Kasumi-1 (cell line): ENCODE data around the gene ZFAND6.

Experiments
- DNase-seq, 2 experiments: peaks; one replicate each; lab custom pipeline; 2025; lab: John Stamatoyannopoulos, UW

Gene ZFAND6

GRCh38 chr15:80171787-80172186 lies 112.3 kb downstream of the ZFAND6 start:
- no peak for DNase-seq

DNA sequence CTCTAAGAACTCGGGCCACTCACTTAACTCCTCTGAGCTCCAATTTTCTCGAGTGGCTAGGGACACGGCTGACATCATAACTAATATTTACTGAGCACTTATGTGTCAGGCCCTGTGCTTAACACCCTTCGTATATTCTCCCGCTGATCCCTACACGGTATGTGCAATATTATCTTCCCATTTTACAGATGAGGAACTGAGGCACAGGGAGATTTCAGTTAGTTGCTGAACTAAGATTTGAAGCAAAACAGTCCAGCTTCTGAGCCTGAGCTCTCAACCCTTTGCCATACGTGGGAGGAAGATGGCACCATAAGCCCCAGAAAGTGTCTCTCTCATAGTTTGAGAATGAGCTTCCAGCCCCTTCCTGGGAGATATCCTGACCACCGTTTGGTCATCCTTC lies 112.9 kb downstream of the ZFAND6 start:
- no peak for DNase-seq

DNA sequence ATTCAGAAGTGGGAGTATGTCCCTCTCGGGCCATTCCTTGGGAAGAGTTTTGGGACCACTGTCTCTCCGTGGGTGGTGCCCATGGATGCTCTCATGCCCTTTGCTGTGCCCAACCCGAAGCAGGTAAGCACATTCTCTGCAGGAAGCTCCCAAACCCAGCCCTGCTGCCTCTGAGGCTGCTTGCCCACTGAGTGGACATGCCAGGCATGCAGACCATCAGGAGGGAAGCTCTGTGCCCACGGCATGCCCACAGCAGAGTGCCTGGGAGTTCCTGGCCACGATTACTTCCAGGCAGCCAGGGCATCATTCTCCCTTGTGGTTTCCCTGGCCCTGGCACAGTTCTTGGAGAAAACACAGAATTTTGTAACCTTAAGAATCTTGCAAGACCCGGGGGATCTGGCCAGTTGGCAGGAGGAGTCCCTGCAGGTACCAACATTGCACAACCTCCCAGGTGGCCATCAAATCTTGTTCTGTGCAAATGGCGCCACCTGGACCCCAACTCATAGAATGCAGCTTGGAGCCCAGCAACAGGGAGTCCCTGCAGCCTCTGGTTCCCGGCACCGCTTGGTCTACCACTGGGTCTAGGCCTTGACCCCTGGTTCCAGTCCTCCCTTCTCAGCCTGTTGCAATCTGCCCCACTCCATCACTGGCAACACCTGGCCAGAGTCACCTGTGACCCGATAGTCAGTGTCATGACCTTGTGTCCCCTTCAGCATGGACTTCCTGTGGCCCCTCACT lies 113.7 kb downstream of the ZFAND6 start:
- DNase-seq = peak; percentile 37 to 68

GRCh38 chr15:80174017-80174746 lies 114.7 kb downstream of the ZFAND6 start:
- DNase-seq = no peak

DNA sequence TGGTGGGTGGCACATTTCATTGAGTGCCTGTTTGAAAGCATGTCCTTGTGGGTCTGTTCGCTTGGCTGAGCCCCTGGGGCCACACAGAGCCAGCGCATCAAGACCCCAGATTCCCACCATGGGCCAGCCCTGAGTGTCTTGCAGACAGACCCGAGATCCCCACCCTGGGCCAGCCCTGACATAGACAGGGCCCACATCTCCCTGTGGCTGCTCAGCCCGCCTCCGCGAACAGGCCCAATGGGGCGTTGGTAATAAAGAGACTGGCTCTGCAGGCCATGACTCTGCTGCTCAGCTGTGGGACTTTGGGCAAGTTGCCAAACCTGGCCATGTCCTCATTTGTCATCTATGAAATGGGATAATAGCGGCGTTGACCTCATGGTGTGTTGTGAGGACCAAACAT lies 116.0 kb downstream of the ZFAND6 start:
- DNase-seq = no peak

- no peak for DNase-seq
Measured at GRCh38 chr15:80176443-80176842, 117.0 kb downstream of the ZFAND6 start.

GRCh38 chr15:80177156-80177555 lies 117.7 kb downstream of the ZFAND6 start:
- no peak for DNase-seq

GRCh38 chr15:80179025-80179759 lies 119.7 kb downstream of the ZFAND6 start:
- no peak for DNase-seq

DNA sequence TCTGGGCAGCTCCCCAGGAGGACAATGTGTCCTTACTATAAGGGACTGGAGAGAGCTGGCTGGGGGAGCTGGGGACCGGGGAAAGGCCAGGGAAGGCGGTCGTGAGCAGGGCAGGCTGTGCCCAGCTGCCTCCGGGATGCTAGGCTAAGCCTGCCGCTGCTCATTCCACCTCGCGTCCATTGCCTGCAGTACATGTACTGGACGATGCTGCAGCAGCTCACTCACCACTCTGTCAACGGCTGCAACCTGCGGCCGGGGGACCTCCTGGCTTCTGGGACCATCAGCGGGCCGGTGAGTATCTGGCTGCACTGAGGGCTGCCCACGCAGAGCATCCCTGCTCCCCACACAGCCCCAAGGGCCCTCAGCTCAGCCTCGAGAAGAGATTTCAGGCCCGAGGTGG lies 120.5 kb downstream of the ZFAND6 start:
- DNase-seq = no peak

- no peak for DNase-seq
Measured at GRCh38 chr15:80180468-80180867, 121.0 kb downstream of the ZFAND6 start.

- DNase-seq = no peak
Measured at GRCh38 chr15:80180986-80181385, 121.5 kb downstream of the ZFAND6 start.

DNA sequence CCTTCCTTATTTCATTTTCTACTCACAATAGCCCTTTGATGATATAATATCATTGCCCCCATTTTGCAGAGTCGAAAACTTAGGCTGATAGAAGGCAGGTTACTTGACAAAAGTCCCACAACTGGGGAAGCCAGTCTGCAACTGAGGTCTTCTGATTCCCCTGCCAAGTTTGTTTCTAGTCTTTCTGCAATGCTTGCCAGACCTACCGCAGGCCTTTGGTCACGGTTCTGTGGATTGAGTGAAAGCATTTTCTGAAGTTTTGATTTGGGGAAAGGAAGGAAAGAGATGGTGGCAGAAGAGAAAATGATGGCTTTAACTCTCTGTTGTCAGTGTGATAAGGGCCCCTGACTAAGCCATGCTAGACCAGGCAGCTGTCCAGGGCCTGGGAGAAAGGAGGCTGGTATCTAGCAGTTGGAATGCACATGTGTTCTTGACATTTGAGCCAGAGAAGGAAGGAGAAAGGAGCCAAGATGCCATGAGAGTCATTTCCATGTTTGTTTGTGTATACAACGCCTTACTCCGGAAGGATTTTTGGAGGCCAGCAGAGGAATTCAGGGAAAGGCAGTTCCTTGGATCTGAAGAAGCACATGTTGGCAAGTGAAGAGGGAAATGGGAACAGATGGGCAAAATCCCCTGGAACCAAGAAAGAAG lies 123.3 kb downstream of the ZFAND6 start:
- no peak for DNase-seq

GRCh38 chr15:80183306-80183705 lies 123.8 kb downstream of the ZFAND6 start:
- no peak for DNase-seq

DNA sequence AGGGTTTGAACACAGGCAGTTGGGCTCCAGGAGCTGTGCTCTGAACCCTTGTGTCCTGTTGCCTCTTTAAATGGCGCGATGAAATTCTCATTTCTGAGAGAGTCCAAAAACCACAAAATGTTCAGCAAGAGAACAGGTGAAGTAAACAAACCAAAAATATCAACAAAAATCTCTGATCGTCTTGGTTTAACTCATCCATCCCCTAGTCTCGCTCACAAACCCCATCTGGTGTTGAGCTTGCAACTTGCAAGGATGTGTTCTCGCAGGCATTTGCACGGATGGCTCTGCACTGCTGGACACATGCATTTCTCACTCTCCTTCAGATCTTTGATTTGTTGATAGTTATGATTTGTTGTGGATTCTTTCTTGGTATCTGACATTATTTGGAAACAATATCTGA lies 124.4 kb downstream of the ZFAND6 start:
- peak in 1 of 2 experiments; percentile 6 for DNase-seq

- no peak for DNase-seq
Measured at GRCh38 chr15:80184554-80184953, 125.1 kb downstream of the ZFAND6 start.

GRCh38 chr15:80185152-80185551 lies 125.7 kb downstream of the ZFAND6 start:
- no peak for DNase-seq

- no peak for DNase-seq
Measured at GRCh38 chr15:80186066-80186465, 126.6 kb downstream of the ZFAND6 start.

- no peak for DNase-seq
Measured at GRCh38 chr15:80186597-80186996, 127.1 kb downstream of the ZFAND6 start.
